ENCODE data around the gene RALGDS.

RALGDS gene

GRCh38 chr9:133151041-133151440 is 30.0 kb upstream of the RALGDS start:
- DNase-seq: no peak

- DNase-seq: peak; percentile 56 to 93 (median 75)
These were observed 28.3 kb upstream of the RALGDS start for GRCh38 chr9:133149130-133150015.

- peak in 3 of 5 experiments; percentile 60 to 80 (median 66) for DNase-seq
These were observed 27.4 kb upstream of the RALGDS start for GRCh38 chr9:133148199-133149129.

GRCh38 chr9:133147412-133148198 is 26.6 kb upstream of the RALGDS start:
- DNase-seq: peak; percentile 70 to 83 (median 77)

- no peak for DNase-seq
These were observed 25.8 kb upstream of the RALGDS start for GRCh38 chr9:133146746-133147411.

- DNase-seq: no peak
These were observed 24.1 kb upstream of the RALGDS start for GRCh38 chr9:133144904-133145851.

- peak; percentile 78 to 98 (median 88) for DNase-seq
These were observed 23.3 kb upstream of the RALGDS start for GRCh38 chr9:133144142-133144903.

- no peak for DNase-seq
These were observed 22.6 kb upstream of the RALGDS start for GRCh38 chr9:133143639-133144141.

GRCh38 chr9:133142684-133143622 is 21.9 kb upstream of the RALGDS start:
- DNase-seq: peak in 2 of 5 experiments; percentile 42 to 76

- peak; percentile 55 to 88 (median 78) for DNase-seq
These were observed 21.0 kb upstream of the RALGDS start for GRCh38 chr9:133141833-133142595.

- no peak for DNase-seq
These were observed 19.6 kb upstream of the RALGDS start for GRCh38 chr9:133140606-133141005.

GRCh38 chr9:133140174-133140505 is 19.1 kb upstream of the RALGDS start:
- DNase-seq: no peak

GRCh38 chr9:133139246-133140173 is 18.5 kb upstream of the RALGDS start:
- DNase-seq: no peak

- DNase-seq: no peak
These were observed 16.6 kb upstream of the RALGDS start for GRCh38 chr9:133137451-133138231.

- peak in 3 of 5 experiments; percentile 42 to 88 (median 63) for DNase-seq
These were observed 14.2 kb upstream of the RALGDS start for GRCh38 chr9:133135146-133135745.

Measured in T-helper 2 cell (primary cell).